Measurements from ENCODE around the gene GPR153. TPM values are rescaled to one million over a fixed set of nuclear protein-coding genes. Genes with fewer than 3 reads are reported as not detected.

The GPR153 gene
- total RNA-seq, 2 donors from 2014 or later: 2.3 to 4.9 TPM

GRCh38 chr1:6300342-6301048 lies 39.6 kb upstream of the GPR153 start:
- intact Hi-C loops (cut with DNase I): no loop called here
- Histone ChIP-seq H3K4me3 (no peak overlapping the region), H3K4me1 (no peaks in the 10 kb centered on the region), H3K36me3 (replicated peaks in 1 of 2; ENCODE audit: insufficient read depth in 1 of 2, low read depth in 2 of 2) (no peaks in the 10 kb centered on the region), H3K9me3 (no peaks in the 10 kb centered on the region), H3K27ac (no peak overlapping the region), H3K27me3 (no peaks in the 10 kb centered on the region)
- 90 to 93% methylated on average over 30 to 32 of the region's 32 CpGs for WGBS, 2 donors
- ATAC-seq (no peak), DNase-seq (no peak)
- TF ChIP-seq POLR2A (IDR thresholded peaks at IDR 0.05): no peak
- TF ChIP-seq, protein P1, sequence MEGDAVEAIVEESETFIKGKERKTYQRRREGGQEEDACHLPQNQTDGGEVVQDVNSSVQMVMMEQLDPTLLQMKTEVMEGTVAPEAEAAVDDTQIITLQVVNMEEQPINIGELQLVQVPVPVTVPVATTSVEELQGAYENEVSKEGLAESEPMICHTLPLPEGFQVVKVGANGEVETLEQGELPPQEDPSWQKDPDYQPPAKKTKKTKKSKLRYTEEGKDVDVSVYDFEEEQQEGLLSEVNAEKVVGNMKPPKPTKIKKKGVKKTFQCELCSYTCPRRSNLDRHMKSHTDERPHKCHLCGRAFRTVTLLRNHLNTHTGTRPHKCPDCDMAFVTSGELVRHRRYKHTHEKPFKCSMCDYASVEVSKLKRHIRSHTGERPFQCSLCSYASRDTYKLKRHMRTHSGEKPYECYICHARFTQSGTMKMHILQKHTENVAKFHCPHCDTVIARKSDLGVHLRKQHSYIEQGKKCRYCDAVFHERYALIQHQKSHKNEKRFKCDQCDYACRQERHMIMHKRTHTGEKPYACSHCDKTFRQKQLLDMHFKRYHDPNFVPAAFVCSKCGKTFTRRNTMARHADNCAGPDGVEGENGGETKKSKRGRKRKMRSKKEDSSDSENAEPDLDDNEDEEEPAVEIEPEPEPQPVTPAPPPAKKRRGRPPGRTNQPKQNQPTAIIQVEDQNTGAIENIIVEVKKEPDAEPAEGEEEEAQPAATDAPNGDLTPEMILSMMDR (IDR thresholded peaks at IDR 0.05): no peak

DNA sequence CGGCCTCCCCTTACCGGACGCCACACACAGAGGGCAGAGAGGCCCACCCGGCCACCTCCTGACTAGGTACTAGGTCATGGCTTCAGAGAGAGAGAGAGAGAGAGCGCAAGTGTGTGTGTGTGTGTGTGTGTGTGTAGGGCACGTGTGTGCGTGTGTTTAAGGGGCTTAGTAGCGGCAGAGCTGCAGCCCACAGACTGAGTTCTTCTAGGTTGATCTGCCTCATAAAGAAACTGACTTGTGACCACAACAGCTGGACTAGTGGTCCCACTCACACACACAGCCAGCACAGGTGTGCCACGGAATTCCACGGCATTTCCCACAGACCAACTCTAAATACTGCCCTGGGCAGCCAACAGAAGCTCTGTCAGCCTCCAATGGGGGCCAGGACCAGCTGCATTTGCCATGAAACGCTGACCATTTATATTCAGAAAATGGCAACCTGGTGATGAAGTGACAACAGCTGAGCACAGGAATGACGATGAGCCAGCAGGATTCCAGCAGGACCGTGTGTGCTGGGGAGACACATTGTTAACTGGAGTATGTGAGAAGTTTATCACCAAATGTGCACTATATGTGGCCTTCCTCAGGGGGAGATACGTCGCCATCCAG lies 38.8 kb upstream of the GPR153 start:
- no peaks in the 10 kb centered on the region for H3K27me3 ChIP-seq
- no peak overlapping the region for H3K4me3 ChIP-seq
- H3K27ac ChIP-seq: no peak overlapping the region
- DNase-seq: no peak
- H3K9me3 ChIP-seq: no peaks in the 10 kb centered on the region
- no peak for ATAC-seq
- no peaks in the 10 kb centered on the region for H3K4me1 ChIP-seq
- no peak for TF ChIP-seq POLR2A (IDR thresholded peaks at IDR 0.05)
- TF ChIP-seq, protein P1 (IDR thresholded peaks at IDR 0.05): no peak
- no peaks in the 10 kb centered on the region for H3K36me3 ChIP-seq (replicated peaks in 1 of 2; ENCODE audit: insufficient read depth in 1 of 2, low read depth in 2 of 2)
- 94 to 95% methylated on average over 14 to 15 of the region's 15 CpGs for WGBS, 2 donors
- intact Hi-C loops (cut with DNase I): no loop called here

- 85 to 94% methylated on average over 8 of the region's 8 CpGs for WGBS, 2 donors
- TF ChIP-seq POLR2A (IDR thresholded peaks at IDR 0.05): no peak
- TF ChIP-seq, protein P1 (IDR thresholded peaks at IDR 0.05): no peak
- DNase-seq (no peak), ATAC-seq (no peak)
- intact Hi-C loops (cut with DNase I): no loop called here
- H3K4me1 ChIP-seq: no peaks in the 10 kb centered on the region
- H3K36me3 ChIP-seq (replicated peaks in 1 of 2; ENCODE audit: insufficient read depth in 1 of 2, low read depth in 2 of 2): no peaks in the 10 kb centered on the region
- H3K4me3 ChIP-seq: no peak overlapping the region
- no peaks in the 10 kb centered on the region for H3K9me3 ChIP-seq
- no peak overlapping the region for H3K27ac ChIP-seq
- H3K27me3 ChIP-seq: no peaks in the 10 kb centered on the region
Measured at GRCh38 chr1:6298940-6299465, 38.1 kb upstream of the GPR153 start.

DNA sequence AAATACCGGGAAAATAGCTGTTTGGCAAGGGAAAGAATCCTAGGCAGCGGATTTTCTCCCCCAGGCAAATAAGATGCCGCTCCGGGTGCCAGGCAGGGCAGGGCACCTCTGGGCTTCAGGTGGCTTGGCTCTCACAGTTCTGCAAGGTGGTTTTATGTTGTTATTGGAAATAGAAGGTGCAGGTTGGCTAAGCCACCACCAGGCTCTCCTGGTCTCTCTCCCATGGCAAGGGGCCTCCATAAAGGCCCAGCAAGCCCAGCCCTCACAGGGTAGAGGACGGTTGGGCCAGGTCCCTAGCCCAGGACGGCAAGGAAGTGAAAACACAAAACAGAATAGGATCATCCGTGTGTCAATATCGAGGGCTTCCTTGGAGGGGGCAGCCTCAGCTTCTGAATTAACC lies 37.6 kb upstream of the GPR153 start:
- intact Hi-C loops (cut with DNase I): no loop called here
- no peak for ATAC-seq
- Histone ChIP-seq H3K4me3 (no peak overlapping the region), H3K9me3 (no peaks in the 10 kb centered on the region), H3K36me3 (replicated peaks in 1 of 2; ENCODE audit: insufficient read depth in 1 of 2, low read depth in 2 of 2) (no peaks in the 10 kb centered on the region), H3K4me1 (no peaks in the 10 kb centered on the region), H3K27me3 (no peaks in the 10 kb centered on the region), H3K27ac (no peak overlapping the region)
- no peak for DNase-seq
- WGBS, 2 donors: 95 to 96% methylated on average over 7 to 8 of the region's 8 CpGs
- TF ChIP-seq, protein P1 (IDR thresholded peaks at IDR 0.05): no peak
- TF ChIP-seq POLR2A (IDR thresholded peaks at IDR 0.05): no peak
